HG03457 (cell line): Measurements from ENCODE around the gene ADGRG4.

Source experiments
- ATAC-seq: cut with Tn5 transposase; IDR thresholded peaks from one replicate; pipeline ENCODE4 v1.9.1; 2021; ENCODE audit warnings: moderate number of reproducible peaks; ENCODE audit not compliant: unreplicated experiment

The ADGRG4 gene

GRCh38 chrX:136303041-136303440 lies 2.3 kb downstream of the ADGRG4 start:
- ATAC-seq, result no peak

GRCh38 chrX:136304493-136304892 lies 3.7 kb downstream of the ADGRG4 start:
- ATAC-seq, result no peak

GRCh38 chrX:136306182-136306581 lies 5.4 kb downstream of the ADGRG4 start:
- no peak for ATAC-seq

- no peak for ATAC-seq
Observed at GRCh38 chrX:136307471-136307870, 6.7 kb downstream of the ADGRG4 start.

GRCh38 chrX:136310411-136310810 lies 9.6 kb downstream of the ADGRG4 start:
- ATAC-seq, result no peak

- ATAC-seq, result no peak
Observed at GRCh38 chrX:136318156-136318555, 17.4 kb downstream of the ADGRG4 start.

GRCh38 chrX:136318895-136319597 lies 18.3 kb downstream of the ADGRG4 start:
- ATAC-seq, result no peak

GRCh38 chrX:136319600-136319999 lies 18.8 kb downstream of the ADGRG4 start:
- ATAC-seq, result no peak

GRCh38 chrX:136321532-136321931 lies 20.8 kb downstream of the ADGRG4 start:
- no peak for ATAC-seq

- no peak for ATAC-seq
Observed at GRCh38 chrX:136322064-136322463, 21.3 kb downstream of the ADGRG4 start.

GRCh38 chrX:136325377-136325776 lies 24.6 kb downstream of the ADGRG4 start:
- no peak for ATAC-seq

- ATAC-seq, result no peak
Observed at GRCh38 chrX:136328933-136329332, 28.2 kb downstream of the ADGRG4 start.

- ATAC-seq, result no peak
Observed at GRCh38 chrX:136336623-136337022, 35.9 kb downstream of the ADGRG4 start.

GRCh38 chrX:136339702-136340101 lies 38.9 kb downstream of the ADGRG4 start:
- no peak for ATAC-seq

GRCh38 chrX:136344320-136344719 lies 43.6 kb downstream of the ADGRG4 start:
- no peak for ATAC-seq

GRCh38 chrX:136346506-136346905 lies 45.7 kb downstream of the ADGRG4 start:
- ATAC-seq, result no peak

GRCh38 chrX:136347706-136348105 lies 46.9 kb downstream of the ADGRG4 start:
- no peak for ATAC-seq

- no peak for ATAC-seq
Observed at GRCh38 chrX:136353526-136354093, 52.8 kb downstream of the ADGRG4 start.

- ATAC-seq, result no peak
Observed at GRCh38 chrX:136354201-136354600, 53.4 kb downstream of the ADGRG4 start.

- ATAC-seq, result no peak
Observed at GRCh38 chrX:136369377-136369776, 68.6 kb downstream of the ADGRG4 start.

GRCh38 chrX:136376713-136377112 lies 76.0 kb downstream of the ADGRG4 start:
- no peak for ATAC-seq

- no peak for ATAC-seq
Observed at GRCh38 chrX:136380010-136380769, 79.4 kb downstream of the ADGRG4 start.
